ENCODE measurements around the gene PHTF1. TPM values are rescaled to one million over a fixed set of nuclear protein-coding genes. Genes with fewer than 3 reads are reported as not detected.
A peak's percentile ranks its signal among the peaks of the same experiment; 100 is the strongest.
"Not testable (repeated sequence)": the region's sequence is repeated elsewhere in the genome, so short reads cannot be mapped to it uniquely, and the experiment has no call there.

The PHTF1 gene
- total RNA-seq, 1 donor from 2014 or later: 6.5 TPM

DNA sequence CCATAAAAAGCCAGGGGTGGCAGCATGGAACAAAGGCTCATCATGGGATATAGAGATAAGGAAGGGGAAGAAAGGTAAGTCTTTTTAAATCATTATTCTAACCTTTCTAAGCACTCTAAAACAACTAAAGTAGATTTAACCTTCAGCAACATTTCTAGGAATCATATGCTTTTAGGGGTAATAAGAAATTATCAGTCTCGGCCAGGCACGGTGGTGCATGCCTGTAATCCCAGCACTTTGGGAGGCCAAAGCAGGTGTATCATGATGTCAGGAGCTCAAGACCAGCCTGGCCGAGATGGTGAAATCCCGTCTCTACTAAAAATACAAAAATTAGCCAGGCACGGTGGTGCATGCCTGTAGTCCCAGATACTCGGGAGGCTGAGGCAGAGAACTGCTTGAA, 20.3 kb upstream of the PHTF1 start:
- ATAC-seq: no peak
- DNase-seq (ENCODE audit: low spot score): no peak

DNA sequence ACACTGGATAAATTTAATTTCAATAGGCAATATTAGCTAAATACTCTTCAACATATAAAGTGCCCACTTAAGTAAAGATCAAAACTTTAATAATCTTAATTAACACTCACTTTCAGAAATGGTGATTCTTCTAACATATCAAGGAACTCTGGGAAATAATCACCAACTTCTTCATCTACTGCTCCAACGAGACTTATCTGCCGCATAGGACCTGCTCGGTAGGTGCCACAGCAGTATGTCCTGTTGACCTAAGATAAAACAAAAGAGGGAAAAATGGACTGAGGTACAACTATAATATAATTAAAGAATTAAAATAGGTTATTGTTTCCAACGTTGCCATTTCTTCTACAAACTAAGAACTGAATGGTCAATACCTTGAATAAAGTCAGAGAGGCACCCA, 18.3 kb upstream of the PHTF1 start:
- ATAC-seq (no peak), DNase-seq (ENCODE audit: low spot score) (no peak)

DNA sequence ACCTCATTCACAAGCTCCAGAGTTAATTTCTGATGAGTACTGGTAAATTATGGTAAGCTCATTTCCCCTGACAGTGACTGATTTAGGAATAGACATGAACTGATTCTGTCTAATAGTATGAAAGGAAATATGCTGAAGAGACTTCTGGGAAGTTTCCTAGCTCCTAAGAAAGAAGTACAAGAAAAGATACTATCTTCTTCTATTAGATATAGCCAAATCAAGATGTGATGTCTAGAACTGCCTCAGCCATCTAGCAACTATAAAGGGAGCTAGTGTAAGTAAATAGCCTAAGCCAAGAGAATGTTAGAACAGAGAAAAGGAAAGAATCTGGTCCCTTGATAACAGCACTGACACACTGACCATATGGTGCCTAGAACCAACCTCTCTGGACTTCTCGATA, 10.7 kb upstream of the PHTF1 start:
- no peak for ATAC-seq
- DNase-seq (ENCODE audit: low spot score): no peak

DNA sequence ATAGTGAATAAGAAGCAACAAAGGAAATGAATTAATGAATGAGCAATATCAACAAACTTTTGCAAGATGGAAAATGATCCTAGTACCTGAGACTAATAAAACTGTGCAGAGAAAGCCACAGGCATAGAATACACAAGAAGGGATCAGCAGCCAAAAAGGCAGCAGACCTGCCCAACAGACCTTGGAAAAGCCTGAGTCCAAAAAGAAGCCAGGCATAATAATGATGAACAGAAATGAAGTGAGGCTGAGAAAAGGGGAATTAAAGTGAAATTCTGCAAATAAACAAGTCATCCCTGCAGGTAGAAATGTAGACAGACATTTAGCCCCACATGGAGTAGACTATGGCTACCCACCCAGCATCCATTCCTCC, 10.3 kb upstream of the PHTF1 start:
- ATAC-seq (no peak), DNase-seq (ENCODE audit: low spot score) (no peak)

DNA sequence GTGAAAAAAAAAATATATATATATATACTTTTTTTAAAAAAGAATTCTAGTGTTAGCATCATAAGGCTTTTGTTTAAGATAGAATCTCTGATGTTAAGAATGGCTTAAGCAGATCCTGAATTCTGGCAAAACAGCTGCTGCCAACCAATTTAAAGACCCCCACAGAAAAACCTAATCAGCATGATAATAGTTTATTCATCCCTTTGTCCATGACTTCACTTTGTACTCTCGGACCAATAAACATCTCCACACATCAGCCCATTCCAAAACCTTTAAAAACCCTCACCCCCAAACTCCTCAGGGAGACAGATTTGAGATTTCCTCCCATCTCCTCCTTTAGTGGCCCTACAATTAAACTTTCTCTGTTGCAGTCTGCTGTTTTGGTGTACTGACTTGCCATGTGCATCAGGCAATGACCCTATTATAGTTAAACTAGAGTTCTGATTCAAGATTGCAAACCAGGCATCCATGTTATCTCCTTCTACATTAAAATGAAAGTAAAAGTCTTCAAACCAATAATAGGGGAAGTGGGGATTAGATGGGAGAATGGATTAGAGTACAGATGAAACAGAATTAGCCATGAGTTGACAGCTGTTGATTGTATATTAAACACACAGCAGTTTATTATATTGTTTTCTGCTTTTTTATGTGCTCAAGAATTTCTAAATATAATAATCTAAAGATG, 9.8 kb upstream of the PHTF1 start:
- no peak for ATAC-seq
- no peak for DNase-seq (ENCODE audit: low spot score)

DNA sequence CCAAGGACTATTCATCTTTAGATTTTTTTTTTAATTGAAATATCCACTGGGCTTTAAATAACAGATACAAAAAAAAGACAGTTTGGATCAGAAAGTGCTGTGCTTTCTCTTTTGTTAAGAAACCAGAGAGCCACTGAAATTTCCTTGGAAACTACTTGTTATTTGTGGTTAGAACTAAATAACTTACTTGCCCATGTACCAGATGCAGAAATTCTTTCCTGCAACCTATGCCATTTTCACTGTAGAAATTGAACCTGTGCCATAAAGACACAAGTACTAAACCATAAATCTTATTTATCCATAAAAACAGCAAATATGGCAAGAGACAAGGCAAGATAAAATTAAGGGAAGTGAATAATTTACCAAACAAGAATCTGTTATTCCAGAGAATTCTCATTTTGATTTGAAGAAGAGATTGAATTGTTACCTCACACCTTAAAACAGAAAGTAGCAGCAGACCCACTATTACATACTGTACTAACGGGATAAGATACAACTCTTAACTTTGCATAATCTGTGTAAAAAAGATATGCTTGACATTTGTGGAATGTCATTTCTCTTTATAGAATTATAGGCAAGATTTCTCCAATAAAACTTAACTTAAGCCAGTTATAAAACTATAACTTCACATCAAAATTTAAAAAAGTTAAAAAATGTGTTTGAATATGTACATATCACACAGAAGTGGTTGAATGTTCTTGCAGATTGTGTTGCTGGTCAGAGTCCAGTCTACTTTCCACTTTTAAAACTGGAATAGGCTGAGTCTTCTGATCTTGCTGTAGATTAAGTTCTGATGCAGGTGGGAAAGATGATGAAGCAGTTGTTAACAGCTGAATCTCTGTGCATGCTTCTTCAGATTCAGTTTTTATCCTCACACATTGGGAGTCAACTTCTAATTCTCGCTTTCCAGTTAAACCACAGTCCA, 6.3 kb upstream of the PHTF1 start:
- no peak for ATAC-seq
- DNase-seq (ENCODE audit: low spot score): no peak

DNA sequence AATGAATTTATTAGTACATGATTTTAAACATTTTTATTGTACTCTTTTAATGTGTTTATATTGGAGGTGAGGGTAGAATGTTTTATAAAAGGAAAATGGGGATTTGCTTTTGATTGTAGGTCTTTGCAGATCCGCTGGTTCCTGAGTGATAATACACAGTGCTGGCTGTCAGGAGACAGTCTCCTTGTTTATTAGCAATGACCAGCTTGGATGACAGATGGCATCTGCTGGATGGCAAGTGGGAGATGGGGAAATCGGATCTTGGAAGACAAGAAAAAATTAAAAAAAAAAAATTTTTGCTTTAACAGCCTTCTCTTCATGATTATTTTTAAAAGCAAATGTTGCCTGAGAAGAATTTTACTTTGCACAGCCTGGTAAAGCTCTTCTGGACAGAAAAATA, 4.4 kb upstream of the PHTF1 start:
- ATAC-seq (no peak), DNase-seq (ENCODE audit: low spot score) (no peak)

DNA sequence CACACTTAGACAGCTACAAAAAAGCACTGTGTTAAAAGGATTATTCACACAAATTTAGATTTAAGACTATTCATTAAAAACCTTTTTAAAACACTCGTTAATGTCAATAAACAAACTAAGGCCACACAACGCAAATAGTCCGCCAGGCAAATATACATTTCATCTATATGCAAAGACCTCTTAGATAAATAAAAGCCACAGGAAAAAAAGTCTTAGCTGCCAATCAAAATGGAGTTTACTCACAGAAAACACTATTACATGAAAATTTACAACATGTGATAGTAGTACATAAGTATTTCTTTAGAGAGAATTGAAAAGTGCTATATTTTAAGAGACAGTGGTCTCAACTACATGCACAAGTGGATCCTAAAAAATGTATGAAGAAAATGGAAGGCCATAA, 2.7 kb upstream of the PHTF1 start:
- no peak for DNase-seq (ENCODE audit: low spot score)
- ATAC-seq: no peak

DNA sequence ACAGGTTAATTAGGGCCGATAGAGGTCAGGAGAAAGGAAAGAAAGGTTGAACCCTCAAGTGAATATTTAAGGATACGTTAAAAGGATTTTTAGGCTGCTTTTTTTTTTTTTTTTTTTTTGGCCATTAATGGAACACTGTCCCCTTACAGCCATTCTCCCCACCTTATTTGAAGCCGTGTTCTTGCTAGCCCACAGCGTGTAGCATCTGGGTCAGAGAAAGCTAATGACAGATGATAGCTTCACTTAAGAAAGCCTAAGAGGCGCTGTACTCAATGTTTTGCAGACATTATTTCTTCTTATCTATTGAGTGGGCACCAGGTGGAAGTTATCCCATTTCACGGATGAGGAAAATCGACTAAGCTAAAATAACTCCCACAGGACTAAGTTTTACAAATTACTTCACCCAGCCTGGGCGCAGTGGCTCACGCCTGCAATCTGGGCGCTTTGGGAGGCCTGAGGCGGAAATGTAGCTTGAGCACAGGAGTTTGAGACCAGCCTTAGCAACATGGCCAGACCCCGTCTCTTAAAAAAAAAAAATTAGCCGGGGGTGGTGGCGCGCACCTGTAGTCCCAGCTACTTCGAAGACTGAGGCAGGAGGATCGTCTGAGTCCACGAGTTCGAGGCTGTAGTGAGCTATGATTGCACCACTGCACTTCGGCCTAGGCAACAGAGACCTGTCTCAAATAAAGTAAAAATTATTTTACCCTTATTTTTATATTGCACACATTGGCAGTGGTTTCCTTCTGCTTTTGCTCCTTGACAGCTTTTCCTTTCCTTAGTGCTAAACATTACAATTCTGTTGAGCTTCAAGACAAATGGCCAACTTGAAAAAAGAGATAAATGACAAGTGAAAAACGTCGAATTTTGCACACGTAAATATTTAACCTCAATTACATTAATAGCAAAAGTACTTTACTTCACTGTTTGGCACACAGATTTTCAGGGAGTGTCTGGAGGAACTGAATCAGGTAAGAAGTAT, 1.1 kb upstream of the PHTF1 start:
- no peak for ATAC-seq

DNA sequence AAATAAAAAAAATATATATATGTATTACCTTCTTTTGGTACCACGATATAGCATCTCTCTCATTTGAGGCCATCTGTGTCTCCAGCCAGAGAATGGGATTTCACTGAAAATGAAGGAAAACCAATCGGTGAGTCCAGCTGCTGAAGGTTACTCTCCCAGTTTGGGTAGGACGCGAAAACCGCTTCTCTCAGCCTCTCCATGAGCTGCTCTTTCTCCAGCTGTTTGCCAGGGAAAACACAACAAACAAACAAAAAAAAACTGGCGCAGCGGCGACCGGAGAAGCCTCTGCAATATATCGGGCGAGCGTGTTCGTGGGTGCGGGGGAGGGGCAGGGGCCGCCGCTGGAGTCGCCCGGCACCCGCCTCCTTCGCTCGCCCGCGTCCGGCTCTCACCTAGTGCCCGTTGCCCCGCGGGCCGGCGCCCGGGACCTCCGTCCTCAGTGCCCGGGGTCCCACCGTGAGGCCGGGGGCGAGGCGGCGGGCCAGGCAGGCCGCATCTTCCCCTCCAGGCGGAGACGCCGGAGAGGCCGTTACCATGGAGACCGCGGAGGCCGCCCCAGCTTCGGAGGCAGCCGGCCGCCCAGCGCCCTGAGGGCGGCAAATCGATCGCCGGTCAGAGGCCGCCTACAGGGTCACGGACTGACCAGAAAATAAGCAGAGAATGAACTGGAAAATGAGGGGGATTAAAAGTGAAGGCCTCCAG, 504 bp downstream of the PHTF1 start:
- peak; percentile 84 for ATAC-seq

More for the DNA sequence above, 1.1 kb upstream of the PHTF1 start:
- no peak for DNase-seq (ENCODE audit: low spot score)

DNA sequence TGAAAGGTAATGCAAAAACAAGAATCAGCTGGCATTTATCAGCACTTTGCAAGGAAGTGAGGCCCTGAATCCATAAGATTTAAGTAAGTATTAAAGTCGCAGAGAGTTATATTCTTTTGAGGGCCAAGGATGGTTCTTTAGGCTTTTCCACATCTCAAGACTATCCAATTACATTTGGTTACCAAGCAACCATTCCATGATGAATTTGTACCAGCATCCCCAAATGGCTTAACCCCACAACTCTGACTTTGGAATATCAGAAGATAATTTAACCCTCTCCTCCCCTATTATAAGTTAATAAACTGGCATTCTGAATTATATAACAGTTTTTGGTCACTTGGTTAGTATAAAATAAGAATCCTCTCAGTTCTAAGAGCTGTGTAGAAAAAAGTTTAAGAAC, 2.8 kb downstream of the PHTF1 start:
- ATAC-seq: no peak

More for the DNA sequence above, 504 bp downstream of the PHTF1 start:
- peak; percentile 85 for DNase-seq (ENCODE audit: low spot score)

DNA sequence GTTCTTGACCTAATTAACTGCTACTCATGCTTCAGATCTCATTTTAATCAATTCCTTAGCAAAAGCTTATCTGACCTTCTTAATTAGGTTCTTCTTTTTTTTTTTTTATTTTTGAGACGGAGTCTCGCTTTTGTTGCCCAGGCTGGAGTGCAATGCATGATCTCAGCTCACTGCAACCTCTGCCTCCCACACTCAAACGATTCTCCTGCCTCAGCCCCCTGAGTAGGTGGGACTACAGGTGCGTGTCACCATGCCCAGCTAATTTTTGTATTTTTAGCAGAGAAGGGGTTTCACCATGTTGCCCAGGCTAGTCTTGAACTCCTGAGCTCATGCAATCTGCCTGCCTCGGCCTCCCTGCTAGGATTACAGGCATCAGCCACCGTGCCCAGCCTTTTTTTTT, 6.0 kb downstream of the PHTF1 start:
- not testable (repeated sequence) for ATAC-seq; DNase-seq (ENCODE audit: low spot score)

More for the DNA sequence above, 2.8 kb downstream of the PHTF1 start:
- DNase-seq (ENCODE audit: low spot score): no peak

DNA sequence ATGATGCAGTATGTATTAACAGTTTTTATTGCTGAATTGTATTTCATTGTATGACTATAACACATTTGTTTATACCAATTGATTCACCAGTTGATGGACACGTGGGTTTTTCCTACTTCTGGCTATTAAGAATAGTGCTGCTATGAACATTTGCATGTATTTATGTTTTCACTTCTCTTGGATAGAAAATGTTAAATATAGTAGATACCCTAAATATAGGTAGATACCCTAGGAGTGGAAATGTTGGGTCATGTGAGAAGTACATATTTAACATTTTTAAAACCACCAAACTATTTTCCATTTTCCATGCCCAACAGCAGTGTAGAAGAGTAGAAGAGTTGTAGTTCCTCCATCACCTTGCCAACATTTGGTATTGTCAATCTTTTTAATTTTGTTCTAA, 7.8 kb downstream of the PHTF1 start:
- ATAC-seq: no peak
- DNase-seq (ENCODE audit: low spot score): no peak

DNA sequence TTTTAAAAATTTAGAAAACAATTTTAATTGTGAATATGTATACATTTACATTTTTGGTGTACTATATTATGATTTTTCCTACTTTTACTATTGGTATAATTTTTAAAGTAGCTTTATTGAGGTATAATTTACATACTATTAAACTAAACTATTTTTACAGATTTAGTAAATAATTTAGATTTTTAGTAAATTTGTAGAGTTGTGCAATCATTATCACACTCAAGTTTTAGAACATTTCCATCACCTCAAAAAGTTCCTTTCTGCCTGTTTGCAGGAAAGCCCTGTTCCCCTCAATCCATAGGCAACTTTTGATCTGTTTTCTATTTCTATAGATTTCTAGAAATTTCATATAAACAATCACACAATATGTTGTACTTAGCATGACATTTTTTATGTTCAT, 8.2 kb downstream of the PHTF1 start:
- DNase-seq (ENCODE audit: low spot score): no peak

DNA sequence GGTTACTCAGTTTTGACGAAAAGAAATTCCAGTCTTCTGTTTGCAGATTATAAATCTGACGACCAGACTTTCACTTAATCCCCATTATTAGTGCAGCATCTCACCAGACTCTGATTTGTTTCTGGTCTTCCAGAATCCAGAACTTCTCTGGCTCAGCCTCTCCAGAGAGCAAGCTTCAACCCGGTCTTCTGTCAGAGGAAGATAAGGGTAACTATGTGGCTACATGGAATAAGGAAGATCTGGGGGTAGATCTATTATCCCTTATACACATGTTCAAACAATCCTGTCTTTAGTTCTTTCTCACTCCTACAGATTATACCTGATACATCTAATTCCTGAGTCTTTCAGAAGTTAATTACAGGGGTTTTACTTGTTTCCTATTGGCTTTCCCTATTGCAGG, 9.9 kb downstream of the PHTF1 start:
- ATAC-seq: no peak
- no peak for DNase-seq (ENCODE audit: low spot score)

More for the DNA sequence above, 8.2 kb downstream of the PHTF1 start:
- no peak for ATAC-seq

DNA sequence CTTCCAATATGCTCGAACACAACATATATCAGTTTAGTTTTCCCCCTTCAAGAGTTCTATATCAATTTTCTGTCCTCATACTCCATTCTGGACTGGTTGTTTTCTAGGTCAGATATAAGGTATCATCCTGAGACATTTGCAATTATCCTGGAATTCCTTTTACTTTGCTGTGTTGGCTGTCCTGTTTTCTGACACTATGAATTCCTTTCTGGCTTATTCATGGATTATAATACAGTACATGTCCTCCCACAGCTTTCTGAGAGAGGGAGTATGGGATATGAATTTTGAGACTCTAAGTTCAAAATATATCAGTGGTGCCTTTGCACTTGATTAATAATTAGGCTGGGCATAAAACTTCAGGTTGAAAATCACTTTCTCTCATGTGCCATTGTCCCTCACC, 11.9 kb downstream of the PHTF1 start:
- DNase-seq (ENCODE audit: low spot score) (no peak), ATAC-seq (no peak)

DNA sequence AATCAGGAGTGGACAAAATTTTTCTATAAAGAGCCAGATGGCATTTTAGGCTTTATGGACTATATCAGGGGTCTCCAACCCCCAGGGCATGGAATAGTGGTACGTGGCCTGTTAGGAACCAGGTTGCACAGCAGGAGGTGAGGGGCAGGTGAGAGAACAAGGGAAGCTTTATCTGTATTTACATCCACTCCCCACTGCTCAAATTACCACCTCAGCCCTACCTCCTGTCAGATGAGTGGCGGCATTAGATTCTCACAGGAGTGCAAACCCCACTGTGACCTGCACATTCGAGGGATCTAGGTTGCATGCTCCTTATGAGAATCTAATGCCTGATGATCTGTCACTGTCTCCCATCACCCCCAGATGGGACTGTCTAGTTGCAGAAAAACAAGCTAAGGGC, 13.9 kb downstream of the PHTF1 start:
- DNase-seq (ENCODE audit: low spot score): no peak
- no peak for ATAC-seq

DNA sequence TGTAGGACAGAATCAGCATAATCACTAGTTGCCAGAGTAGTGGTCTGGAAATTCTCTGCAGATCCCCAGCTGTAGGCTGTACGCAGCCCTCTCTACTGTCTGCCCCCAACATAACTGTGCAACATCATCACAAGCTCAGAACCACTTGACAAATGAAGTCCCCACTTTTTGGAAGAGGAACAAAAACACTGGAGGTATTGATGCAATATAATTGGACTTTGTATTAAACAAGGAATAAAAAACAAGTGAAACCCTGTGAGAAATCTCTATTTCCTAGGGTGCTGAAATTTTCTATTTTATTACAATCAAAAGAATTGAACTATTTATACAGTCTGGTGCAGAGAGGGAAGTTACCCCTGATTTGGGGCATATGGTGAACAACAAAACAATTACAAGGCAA, 15.2 kb downstream of the PHTF1 start:
- no peak for DNase-seq (ENCODE audit: low spot score)
- peak; percentile 63 for ATAC-seq

DNA sequence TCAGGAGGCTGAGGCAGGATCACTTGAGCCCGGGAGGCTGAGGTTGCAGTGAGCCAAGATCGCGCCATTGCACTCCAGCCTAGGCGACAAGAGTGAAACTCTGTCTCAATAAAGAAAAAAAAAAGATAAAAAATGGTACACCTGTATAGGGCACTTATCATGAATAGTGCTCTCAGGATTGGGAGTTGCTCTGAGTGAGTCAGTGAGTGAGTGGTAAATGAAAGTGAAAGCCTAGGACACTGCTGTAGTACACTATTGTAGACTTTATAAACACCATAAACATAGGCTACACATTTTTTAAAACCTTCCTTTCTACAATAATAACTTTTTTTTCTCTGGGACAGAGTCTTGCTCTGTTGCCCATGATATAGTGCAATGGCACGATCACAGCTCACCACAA, 16.8 kb downstream of the PHTF1 start:
- no peak for ATAC-seq
- no peak for DNase-seq (ENCODE audit: low spot score)

DNA sequence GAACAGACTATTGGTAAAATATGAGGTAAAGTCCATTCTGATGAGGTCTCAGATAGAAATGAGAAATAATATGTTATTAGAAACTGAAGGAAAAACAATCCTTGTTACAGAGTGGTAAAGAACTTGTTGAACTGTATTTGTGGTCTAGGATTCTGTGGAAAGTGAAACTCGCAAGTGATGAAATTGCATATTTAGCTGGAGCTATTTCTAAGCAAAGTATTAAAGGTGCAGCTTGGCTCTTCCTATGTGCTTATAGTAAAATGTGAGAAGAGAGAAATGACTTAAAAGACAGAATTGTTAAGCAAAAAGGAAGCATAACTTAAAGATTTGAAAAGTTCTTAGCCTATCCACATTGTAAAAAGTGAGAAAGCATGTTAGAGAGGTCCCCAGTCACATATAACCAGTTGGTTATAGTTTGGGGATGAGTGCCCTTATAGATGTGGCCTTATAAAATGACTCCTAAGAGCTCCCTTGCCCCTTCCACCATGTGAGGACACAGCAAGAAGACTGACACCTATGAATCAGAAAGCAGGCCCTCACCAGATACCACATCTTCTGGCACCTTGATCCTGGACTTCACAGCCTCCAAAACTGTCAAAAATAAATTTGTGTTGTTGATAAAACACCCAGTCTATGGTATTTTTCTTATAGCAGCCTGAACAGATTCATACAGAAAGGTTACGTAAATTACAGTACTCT, 24.8 kb downstream of the PHTF1 start:
- ATAC-seq (no peak), DNase-seq (ENCODE audit: low spot score) (no peak)
